HEK293 (cell line): ENCODE measurements around the gene FHIP1B.

Experiments used
- CTCF ChIA-PET: fragments of 350-600 bp; formaldehyde crosslinking; extraction: SDS; loops from one replicate; lab custom pipeline; 2021; ENCODE audit warnings: antibody characterized with exemption; lab: Yijun Ruan, JAX
- POLR2A ChIA-PET: fragments of 300-600 bp; formaldehyde crosslinking; extraction: SDS; loops from one replicate; lab custom pipeline; 2020; ENCODE audit warnings: antibody characterized with exemption, inconsistent platforms; lab: Yijun Ruan, JAX
- H3K27ac ChIP-seq: fragments of 200-500 bp; sonication (Bioruptor generic); 2 replicates; pipeline ENCODE4 v1.5.1; 2014; ENCODE audit warnings: low read depth, low read length, control low read depth, inconsistent platforms; ENCODE audit errors: extremely low read depth
- H3K36me3 ChIP-seq, 2 experiments: fragments of 200-500 bp in 1 of 2; sonication (Bioruptor generic) in 1 of 2; 1 replicate in 1 of 2; 2 replicates in 1 of 2; pipeline ENCODE4 v1.5.1; 2014 to 2017; ENCODE audit warnings: inconsistent platforms in 2 of 2, low read length in 2 of 2; ENCODE audit not compliant: control insufficient read depth in 2 of 2, insufficient read depth in 1 of 2
- H3K4me1 ChIP-seq: fragments of 200-500 bp; sonication (Bioruptor generic); 2 replicates; pipeline ENCODE4 v1.5.1; 2014; ENCODE audit warnings: mild to moderate bottlenecking, low read length, inconsistent platforms; ENCODE audit not compliant: control insufficient read depth, insufficient read depth
- H3K4me3 ChIP-seq: 2 replicates; pipeline ENCODE4 v1.5.1; 2011; ENCODE audit warnings: low read depth, mild to moderate bottlenecking, control low read depth, low read length, moderate library complexity
- H3K9me3 ChIP-seq: fragments of 200-500 bp; sonication (Bioruptor generic); 2 replicates; pipeline ENCODE4 v1.5.1; 2014; ENCODE audit warnings: low read depth, low read length, inconsistent platforms; ENCODE audit not compliant: control insufficient read depth, insufficient read depth
- EGR2 ChIP-seq: fragments of 450-650 bp; formaldehyde crosslinking; IDR thresholded peaks from 2 replicates; pipeline ENCODE4 v1.5.1; 2016; ENCODE audit warnings: low read depth, missing biosample characterization, missing genetic modification characterization
- ELK4 ChIP-seq: IDR thresholded peaks from 2 replicates; pipeline ENCODE4 v1.6.1; 2011; ENCODE audit warnings: mild to moderate bottlenecking, low read depth, low read length, borderline replicate concordance
- GLI2 ChIP-seq: fragments of 450-650 bp; formaldehyde crosslinking; IDR thresholded peaks from 2 replicates; pipeline ENCODE4; 2017; ENCODE audit warnings: missing biosample characterization, missing genetic modification characterization, low read depth, borderline replicate concordance
- INSM2 ChIP-seq: fragments of 450-650 bp; formaldehyde crosslinking; IDR thresholded peaks from 2 replicates; pipeline ENCODE4 v1.5.1; 2016; ENCODE audit warnings: missing biosample characterization, missing genetic modification characterization
- KLF16 ChIP-seq: fragments of 450-650 bp; formaldehyde crosslinking; IDR thresholded peaks from 2 replicates; pipeline ENCODE4 v1.5.1; 2017; ENCODE audit warnings: missing biosample characterization, missing genetic modification characterization
- KLF8 ChIP-seq: fragments of 450-650 bp; formaldehyde crosslinking; IDR thresholded peaks from 2 replicates; pipeline ENCODE4 v1.5.1; 2016; ENCODE audit warnings: missing biosample characterization, missing genetic modification characterization
- KLF9 ChIP-seq: fragments of 450-650 bp; formaldehyde crosslinking; IDR thresholded peaks from 2 replicates; pipeline ENCODE4 v1.5.1; 2016; ENCODE audit warnings: missing biosample characterization, missing genetic modification characterization, low read depth
- SALL2 ChIP-seq: fragments of 450-650 bp; formaldehyde crosslinking; IDR thresholded peaks from 2 replicates; pipeline ENCODE4 v1.5.0; 2017; ENCODE audit warnings: missing biosample characterization, mild to moderate bottlenecking, missing genetic modification characterization, borderline replicate concordance
- ZNF133 ChIP-seq: fragments of 450-650 bp; formaldehyde crosslinking; IDR thresholded peaks from 2 replicates; pipeline ENCODE4 v1.5.1; 2016; ENCODE audit warnings: missing biosample characterization, missing genetic modification characterization
- ZNF146 ChIP-seq: fragments of 450-650 bp; formaldehyde crosslinking; IDR thresholded peaks from 2 replicates; pipeline ENCODE4 v1.5.1; 2016; ENCODE audit warnings: missing biosample characterization, missing genetic modification characterization
- ZNF148 ChIP-seq: fragments of 450-650 bp; formaldehyde crosslinking; IDR thresholded peaks from 2 replicates; pipeline ENCODE4 v1.5.0; 2017; ENCODE audit warnings: missing biosample characterization, missing genetic modification characterization, borderline replicate concordance
- ZNF157 ChIP-seq: fragments of 450-650 bp; formaldehyde crosslinking; IDR thresholded peaks from 2 replicates; pipeline ENCODE4 v1.5.1; 2016; ENCODE audit warnings: missing biosample characterization, missing genetic modification characterization
- ZNF16 ChIP-seq: fragments of 450-650 bp; formaldehyde crosslinking; IDR thresholded peaks from 2 replicates; pipeline ENCODE4 v1.5.1; 2016; ENCODE audit warnings: low read depth, missing biosample characterization, missing genetic modification characterization
- ZNF18 ChIP-seq: fragments of 450-650 bp; formaldehyde crosslinking; IDR thresholded peaks from 2 replicates; pipeline ENCODE4 v1.5.1; 2016; ENCODE audit warnings: missing biosample characterization, missing genetic modification characterization
- ZNF184 ChIP-seq: fragments of 450-650 bp; IDR thresholded peaks from 2 replicates; pipeline ENCODE4 v1.5.1; 2018; ENCODE audit warnings: missing biosample characterization, mild to moderate bottlenecking, missing genetic modification characterization
- ZNF202 ChIP-seq: fragments of 450-650 bp; formaldehyde crosslinking; IDR thresholded peaks from 2 replicates; pipeline ENCODE4 v1.5.1; 2016; ENCODE audit warnings: missing biosample characterization, missing genetic modification characterization, borderline replicate concordance
- ZNF362 ChIP-seq: fragments of 450-650 bp; formaldehyde crosslinking; IDR thresholded peaks from 2 replicates; pipeline ENCODE4 v1.5.1; 2016; ENCODE audit warnings: missing biosample characterization, missing genetic modification characterization
- ZNF488 ChIP-seq: fragments of 450-650 bp; formaldehyde crosslinking; IDR thresholded peaks from 2 replicates; pipeline ENCODE4 v1.5.1; 2016; ENCODE audit warnings: missing biosample characterization, missing genetic modification characterization
- ZNF621 ChIP-seq: fragments of 450-650 bp; formaldehyde crosslinking; IDR thresholded peaks from 2 replicates; pipeline ENCODE4 v1.5.1; 2017; ENCODE audit warnings: missing biosample characterization, missing genetic modification characterization
- ZNF785 ChIP-seq: fragments of 450-650 bp; formaldehyde crosslinking; IDR thresholded peaks from 2 replicates; pipeline ENCODE4 v1.5.1; 2016; ENCODE audit warnings: missing biosample characterization, missing genetic modification characterization

Gene FHIP1B

GRCh38 chr11:6203327-6203726, 31.1 kb downstream of the FHIP1B start:
- CTCF ChIA-PET, result no interaction called here
- H3K9me3 ChIP-seq, result no peaks in the 10 kb centered on the region
- TF ChIP-seq GLI2 (tag by site-specific recombination), result no peak
- TF ChIP-seq ZNF621 (tag by site-specific recombination), result no peak
- no peak for TF ChIP-seq KLF9 (tag by site-specific recombination)
- TF ChIP-seq KLF8 (tag by site-specific recombination), result no peak
- no peak for TF ChIP-seq ZNF133
- TF ChIP-seq ELK4, result no peak
- TF ChIP-seq ZNF184 (tag by site-specific recombination), result no peak
- TF ChIP-seq, all 188 proteins: peak for 0
- no peaks in the 10 kb centered on the region for H3K4me1 ChIP-seq
- H3K27ac ChIP-seq, result no peak overlapping the region
- no peak overlapping the region for H3K4me3 ChIP-seq
- H3K36me3 ChIP-seq, result peaks cover 0 to 34% of the 10 kb centered on the region in 2 experiments; a peak in 1 of 3 replicates
- POLR2A ChIA-PET, result no interaction called here

GRCh38 chr11:6202041-6202440, 32.4 kb downstream of the FHIP1B start:
- H3K36me3 ChIP-seq, result peaks cover 0 to 21% of the 10 kb centered on the region in 2 experiments; a peak in 1 of 3 replicates
- TF ChIP-seq ZNF18 (tag by site-specific recombination), result no peak
- TF ChIP-seq INSM2, result no peak
- TF ChIP-seq SALL2 (tag by site-specific recombination), result no peak
- TF ChIP-seq ZNF362 (tag by site-specific recombination), result no peak
- no peak for TF ChIP-seq ZNF146 (tag by site-specific recombination)
- TF ChIP-seq ZNF157, result no peak
- no peak for TF ChIP-seq ZNF785 (tag by site-specific recombination)
- TF ChIP-seq ZNF148 (tag by site-specific recombination), result no peak
- TF ChIP-seq EGR2 (tag by site-specific recombination), result no peak
- no peak for TF ChIP-seq ZNF202
- no peak for TF ChIP-seq KLF16
- TF ChIP-seq ZNF16, result no peak
- no peak for TF ChIP-seq ZNF488 (tag by site-specific recombination)
- TF ChIP-seq, all 188 proteins: peak for 0
- no peaks in the 10 kb centered on the region for H3K4me1 ChIP-seq
- ChIA-PET POLR2A (no interaction called here), CTCF (no interaction called here)
- no peaks in the 10 kb centered on the region for H3K9me3 ChIP-seq
- no peak overlapping the region for H3K27ac ChIP-seq
- no peak overlapping the region for H3K4me3 ChIP-seq
